Hepatocyte (in vitro differentiated cells): Measurements from ENCODE around the gene SOBP.

Experiments
- EZH2 ChIP-seq: fragments of 200-600 bp; sonication (generic); IDR thresholded peaks from 2 replicates; pipeline ENCODE4 v1.6.1; 2016; ENCODE audit warnings: antibody characterized with exemption, mild to moderate bottlenecking, borderline replicate concordance
- EZH2phosphoT487 ChIP-seq: fragments of 200-600 bp; sonication (generic); IDR thresholded peaks from one replicate; pipeline ENCODE4 v1.6.1; 2018; ENCODE audit warnings: antibody characterized with exemption, mild to moderate bottlenecking, low read depth, moderate library complexity; ENCODE audit not compliant: unreplicated experiment, severe bottlenecking
- TF ChIP-seq, protein P1 (sequence below): fragments of 200-600 bp; sonication (generic); IDR thresholded peaks from 2 replicates; pipeline ENCODE4 v1.5.1; 2016; ENCODE audit warnings: antibody characterized with exemption, mild to moderate bottlenecking; ENCODE audit not compliant: poor library complexity

DNA sequence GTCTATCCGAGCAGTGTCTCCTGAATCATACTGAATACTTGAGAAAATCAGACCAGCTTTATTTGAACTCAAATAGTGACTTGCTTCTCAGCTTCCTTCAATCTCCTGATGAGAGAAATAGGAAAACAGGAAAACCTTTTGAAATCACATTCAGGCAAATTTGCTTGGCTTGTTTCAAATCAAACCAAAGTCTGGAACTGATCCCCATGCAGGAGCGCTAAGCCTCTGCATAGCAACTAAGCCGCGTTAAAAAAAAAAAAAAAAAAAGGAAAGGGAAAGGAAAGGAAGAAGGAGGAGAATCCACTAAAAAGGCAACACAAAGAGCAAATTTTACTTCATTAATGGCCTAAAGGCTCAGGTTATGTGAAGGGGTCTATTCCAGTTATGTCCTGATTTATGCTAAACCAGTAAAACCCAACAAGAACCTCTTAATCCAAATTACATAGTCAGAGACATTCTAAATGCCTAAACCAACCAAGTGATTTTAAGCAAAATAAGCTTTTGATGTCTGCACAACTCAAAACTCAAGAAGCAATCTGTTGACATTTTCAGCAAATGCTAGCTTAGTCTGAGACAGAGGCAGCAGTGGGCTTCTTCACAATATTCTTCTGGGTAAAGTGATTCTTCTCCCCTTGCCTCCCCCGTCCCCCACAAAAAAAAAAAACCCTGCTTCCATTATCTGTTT, 112.5 kb downstream of the SOBP start:
- TF ChIP-seq, protein P1, sequence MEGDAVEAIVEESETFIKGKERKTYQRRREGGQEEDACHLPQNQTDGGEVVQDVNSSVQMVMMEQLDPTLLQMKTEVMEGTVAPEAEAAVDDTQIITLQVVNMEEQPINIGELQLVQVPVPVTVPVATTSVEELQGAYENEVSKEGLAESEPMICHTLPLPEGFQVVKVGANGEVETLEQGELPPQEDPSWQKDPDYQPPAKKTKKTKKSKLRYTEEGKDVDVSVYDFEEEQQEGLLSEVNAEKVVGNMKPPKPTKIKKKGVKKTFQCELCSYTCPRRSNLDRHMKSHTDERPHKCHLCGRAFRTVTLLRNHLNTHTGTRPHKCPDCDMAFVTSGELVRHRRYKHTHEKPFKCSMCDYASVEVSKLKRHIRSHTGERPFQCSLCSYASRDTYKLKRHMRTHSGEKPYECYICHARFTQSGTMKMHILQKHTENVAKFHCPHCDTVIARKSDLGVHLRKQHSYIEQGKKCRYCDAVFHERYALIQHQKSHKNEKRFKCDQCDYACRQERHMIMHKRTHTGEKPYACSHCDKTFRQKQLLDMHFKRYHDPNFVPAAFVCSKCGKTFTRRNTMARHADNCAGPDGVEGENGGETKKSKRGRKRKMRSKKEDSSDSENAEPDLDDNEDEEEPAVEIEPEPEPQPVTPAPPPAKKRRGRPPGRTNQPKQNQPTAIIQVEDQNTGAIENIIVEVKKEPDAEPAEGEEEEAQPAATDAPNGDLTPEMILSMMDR = no peak
- TF ChIP-seq EZH2 = no peak
- no peak for TF ChIP-seq EZH2phosphoT487
